Mucosa of descending colon (tissue), 3 donors: Measurements from ENCODE around the gene TMF1. TPM values are rescaled to one million over a fixed set of nuclear protein-coding genes. Genes with fewer than 3 reads are reported as not detected.

Experiments used
- ATAC-seq: fragments of 200-7000 bp; cut with Tn5 transposase; one replicate; pipeline ENCODE4 v1.9.1; 2020; ENCODE audit warnings: mild to moderate bottlenecking, moderate library complexity
- DNase-seq, 3 donors: peaks; one replicate each; pipeline ENCODE4 v3.0.0-alpha.2; 2020
- H3K36me3 ChIP-seq: fragments of 200-600 bp; one replicate; pipeline ENCODE4 v1.8.0; 2021; ENCODE audit warnings: low read depth, mild to moderate bottlenecking
- H3K4me1 ChIP-seq: fragments of 200-600 bp; one replicate; pipeline ENCODE4 v1.8.0; 2021; ENCODE audit warnings: low read depth, mild to moderate bottlenecking
- H3K4me3 ChIP-seq: fragments of 200-600 bp; one replicate; pipeline ENCODE4 v1.8.0; 2021; ENCODE audit warnings: mild to moderate bottlenecking
- H3K9me3 ChIP-seq: fragments of 200-600 bp; one replicate; pipeline ENCODE4 v1.8.0; 2021; ENCODE audit warnings: mild to moderate bottlenecking
- CTCF ChIP-seq: fragments of 200-600 bp; IDR thresholded peaks from one replicate; pipeline ENCODE4 v1.8.0; 2022; ENCODE audit warnings: antibody characterized with exemption, mild to moderate bottlenecking
- intact Hi-C, 2 donors: fragments of 100-400 bp; cut with DNase I in 1 of 2; cut with micrococcal nuclease in 1 of 2; formaldehyde crosslinking; loops; one replicate each; pipeline versions ENCODE4 v1.11.0 to v1.11.1; 2022; cut with DNase I, micrococcal nuclease
- total RNA-seq, 3 donors: library from RNA; stranded (reverse); fragmentation: NEBNext Ultra II Directional in 2 of 3; extraction: Animal tissue kit (Norgen Biotek cat#: 25700) in 2 of 3; gene quantifications; one replicate each; pipeline versions ENCODE4 v1.2.1 to v1.2.4, GENCODE V29; 2021 to 2023
- donor health status: DM: no; HTN: no; CAD: no; lungs with moderate emphysema.
- donor health status: DM: no; HTN: no; CAD: no.
- donor health status: DM: no; HTN: yes; CAD: no.

TMF1 gene
- total RNA-seq, 3 donors from 2014 or later, result 40.3 to 43.9 (median 43.4) TPM

GRCh38 chr3:69072928-69073327 lies 20.8 kb upstream of the TMF1 start:
- Histone ChIP-seq H3K4me3 (no peak overlapping the region), H3K36me3 (no peaks in the 10 kb centered on the region), H3K4me1 (no peaks in the 10 kb centered on the region), H3K9me3 (no peaks in the 10 kb centered on the region)
- ATAC-seq (no peak), DNase-seq (no peak)
- no peak for TF ChIP-seq CTCF
- intact Hi-C loops, result no loop called here

DNA sequence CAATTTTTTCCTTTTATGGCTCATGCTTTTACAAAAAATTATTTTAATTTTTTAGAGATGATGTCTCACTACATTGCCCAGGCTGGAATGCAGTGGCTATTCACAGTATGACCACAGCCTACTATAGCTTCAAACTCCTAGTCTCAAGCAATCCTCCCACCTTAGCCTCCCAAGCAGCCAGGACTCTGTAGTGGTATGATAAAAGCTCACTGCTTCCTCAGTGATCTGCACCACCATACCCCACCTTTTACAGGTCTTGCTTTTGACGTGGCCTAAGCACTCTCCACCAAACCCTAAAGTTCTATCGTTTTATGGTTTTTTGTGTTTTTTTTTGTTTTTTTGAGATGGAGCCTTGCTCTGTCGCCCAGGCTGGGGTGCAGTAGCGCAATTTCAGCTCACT lies 14.0 kb upstream of the TMF1 start:
- ATAC-seq (no peak), DNase-seq (no peak)
- Histone ChIP-seq H3K4me3 (no peak overlapping the region), H3K4me1 (no peaks in the 10 kb centered on the region), H3K9me3 (no peaks in the 10 kb centered on the region), H3K36me3 (no peaks in the 10 kb centered on the region)
- intact Hi-C loops, result no loop called here
- no peak for TF ChIP-seq CTCF

GRCh38 chr3:69065318-69065964 lies 13.3 kb upstream of the TMF1 start:
- no peaks in the 10 kb centered on the region for H3K9me3 ChIP-seq
- no peaks in the 10 kb centered on the region for H3K36me3 ChIP-seq
- DNase-seq, result no peak
- no peak overlapping the region for H3K4me3 ChIP-seq
- no peaks in the 10 kb centered on the region for H3K4me1 ChIP-seq
- peak; percentile 53 for ATAC-seq
- TF ChIP-seq CTCF, result no peak
- intact Hi-C loops, result no loop called here

DNA sequence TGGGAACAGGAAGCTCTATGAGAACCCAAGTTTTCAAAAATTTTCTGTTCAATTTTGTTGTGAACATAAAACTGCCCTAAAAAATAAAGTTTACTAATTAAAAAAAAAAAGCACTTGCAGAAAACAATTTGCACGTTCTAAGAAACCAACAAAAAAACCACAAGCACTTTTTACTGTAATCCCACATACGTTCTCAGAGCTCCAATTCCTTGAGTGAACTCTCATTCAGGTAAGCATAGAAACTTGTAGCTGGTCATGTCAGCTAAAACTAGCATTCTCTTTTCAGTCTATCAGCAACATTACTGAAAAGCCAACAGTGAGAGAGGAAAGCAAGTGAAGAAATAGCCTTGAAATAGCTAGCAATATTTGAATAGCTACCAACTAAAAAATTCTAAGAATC lies 11.5 kb upstream of the TMF1 start:
- ATAC-seq (no peak), DNase-seq (no peak)
- H3K4me3 ChIP-seq, result no peak overlapping the region
- no peaks in the 10 kb centered on the region for H3K9me3 ChIP-seq
- H3K36me3 ChIP-seq, result no peaks in the 10 kb centered on the region
- TF ChIP-seq CTCF, result no peak
- intact Hi-C loops, result no loop called here
- no peaks in the 10 kb centered on the region for H3K4me1 ChIP-seq

GRCh38 chr3:69059688-69060087 lies 7.6 kb upstream of the TMF1 start:
- no peak for DNase-seq
- H3K36me3 ChIP-seq, result no peaks in the 10 kb centered on the region
- no peak for ATAC-seq
- intact Hi-C loops, result no loop called here
- H3K4me3 ChIP-seq, result no peak overlapping the region
- no peaks in the 10 kb centered on the region for H3K9me3 ChIP-seq
- no peaks in the 10 kb centered on the region for H3K4me1 ChIP-seq
- TF ChIP-seq CTCF, result no peak

GRCh38 chr3:69058947-69059224 lies 6.8 kb upstream of the TMF1 start:
- no peak for ATAC-seq
- TF ChIP-seq CTCF, result no peak
- no peak for DNase-seq
- Histone ChIP-seq H3K4me3 (no peak overlapping the region), H3K36me3 (no peaks in the 10 kb centered on the region), H3K4me1 (no peaks in the 10 kb centered on the region), H3K9me3 (no peaks in the 10 kb centered on the region)
- intact Hi-C loops, result no loop called here
